Astrocyte (in vitro differentiated cells and primary cell): ENCODE results near the gene PEPD.

Experiments
- EZH2 ChIP-seq: IDR thresholded peaks from 2 replicates; pipeline ENCODE4 v1.6.1; 2012; ENCODE audit warnings: mild to moderate bottlenecking, low read length, inconsistent platforms; ENCODE audit not compliant: insufficient read depth
- TF ChIP-seq, protein P1 (sequence below): IDR thresholded peaks from 2 replicates; pipeline ENCODE4 v1.5.1; 2011; ENCODE audit warnings: low read depth, mild to moderate bottlenecking, inconsistent platforms, low read length, moderate library complexity; ENCODE audit not compliant: insufficient read depth

- TF ChIP-seq, protein P1, sequence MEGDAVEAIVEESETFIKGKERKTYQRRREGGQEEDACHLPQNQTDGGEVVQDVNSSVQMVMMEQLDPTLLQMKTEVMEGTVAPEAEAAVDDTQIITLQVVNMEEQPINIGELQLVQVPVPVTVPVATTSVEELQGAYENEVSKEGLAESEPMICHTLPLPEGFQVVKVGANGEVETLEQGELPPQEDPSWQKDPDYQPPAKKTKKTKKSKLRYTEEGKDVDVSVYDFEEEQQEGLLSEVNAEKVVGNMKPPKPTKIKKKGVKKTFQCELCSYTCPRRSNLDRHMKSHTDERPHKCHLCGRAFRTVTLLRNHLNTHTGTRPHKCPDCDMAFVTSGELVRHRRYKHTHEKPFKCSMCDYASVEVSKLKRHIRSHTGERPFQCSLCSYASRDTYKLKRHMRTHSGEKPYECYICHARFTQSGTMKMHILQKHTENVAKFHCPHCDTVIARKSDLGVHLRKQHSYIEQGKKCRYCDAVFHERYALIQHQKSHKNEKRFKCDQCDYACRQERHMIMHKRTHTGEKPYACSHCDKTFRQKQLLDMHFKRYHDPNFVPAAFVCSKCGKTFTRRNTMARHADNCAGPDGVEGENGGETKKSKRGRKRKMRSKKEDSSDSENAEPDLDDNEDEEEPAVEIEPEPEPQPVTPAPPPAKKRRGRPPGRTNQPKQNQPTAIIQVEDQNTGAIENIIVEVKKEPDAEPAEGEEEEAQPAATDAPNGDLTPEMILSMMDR: no peak
- TF ChIP-seq EZH2: no peak
Observed at GRCh38 chr19:33456076-33456844, 65.3 kb downstream of the PEPD start.
